Measurements from ENCODE around the gene ATXN1. TPM values are rescaled to one million over a fixed set of nuclear protein-coding genes. Genes with fewer than 3 reads are reported as not detected.

The ATXN1 gene
- total and polyA plus RNA-seq, 2 of the 13 experiments (the other 11 are each of a cell fraction or from before 2014, with no cell fraction given) = 20.7 to 39.5 TPM

DNA sequence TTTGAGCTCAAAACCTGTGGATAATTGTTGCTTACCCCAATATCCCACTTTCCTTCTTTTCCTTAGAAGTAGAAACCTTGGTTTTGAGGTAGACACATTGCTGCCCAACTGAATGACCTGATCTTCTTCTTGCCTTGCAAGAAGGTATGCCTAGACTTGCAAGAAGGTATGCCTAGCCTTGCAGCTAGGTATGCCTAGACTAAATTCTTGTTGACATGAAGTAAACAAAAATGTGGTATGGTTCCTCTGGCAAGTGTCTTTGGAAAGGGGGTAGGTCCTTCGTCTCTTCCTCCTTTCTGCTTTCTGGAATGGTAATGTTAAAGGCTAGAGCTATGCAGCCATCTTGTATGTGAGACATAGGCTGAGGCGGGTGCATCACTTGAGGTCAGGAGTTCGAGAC lies 393.7 kb downstream of the ATXN1 start:
- TF ChIP-seq MAF1 (CRISPR knock-in tag; IDR thresholded peaks at IDR 0.05; ENCODE audit: borderline replicate concordance) (no peak), ZNF761 (CRISPR knock-in tag; conservative IDR thresholded peaks at IDR 0.05) (no peak), LCORL (IDR thresholded peaks at IDR 0.05) (no peak), LCORL (CRISPR knock-in tag; IDR thresholded peaks at IDR 0.05) (no peak), TFDP2 (CRISPR knock-in tag; IDR thresholded peaks at IDR 0.05) (no peak), ZNF282 (IDR thresholded peaks at IDR 0.05; ENCODE audit: partially characterized antibody) (no peak), FOXC1 (CRISPR knock-in tag; IDR thresholded peaks at IDR 0.05; ENCODE audit: borderline replicate concordance) (no peak), DNMT1 (CRISPR knock-in tag; IDR thresholded peaks at IDR 0.05) (no peak), ZFP36 (IDR thresholded peaks at IDR 0.05; ENCODE audit: borderline replicate concordance, low read depth, low read length, partially characterized antibody) (no peak), SMARCC2 (IDR thresholded peaks at IDR 0.05) (no peak), NBN (conservative IDR thresholded peaks at IDR 0.05) (no peak), ZNF660 (CRISPR knock-in tag; IDR thresholded peaks at IDR 0.05; ENCODE audit: borderline replicate concordance, low read depth) (no peak), ZNF235 (CRISPR knock-in tag; IDR thresholded peaks at IDR 0.05; ENCODE audit: borderline replicate concordance) (no peak)
- TF ChIP-seq, protein P1, sequence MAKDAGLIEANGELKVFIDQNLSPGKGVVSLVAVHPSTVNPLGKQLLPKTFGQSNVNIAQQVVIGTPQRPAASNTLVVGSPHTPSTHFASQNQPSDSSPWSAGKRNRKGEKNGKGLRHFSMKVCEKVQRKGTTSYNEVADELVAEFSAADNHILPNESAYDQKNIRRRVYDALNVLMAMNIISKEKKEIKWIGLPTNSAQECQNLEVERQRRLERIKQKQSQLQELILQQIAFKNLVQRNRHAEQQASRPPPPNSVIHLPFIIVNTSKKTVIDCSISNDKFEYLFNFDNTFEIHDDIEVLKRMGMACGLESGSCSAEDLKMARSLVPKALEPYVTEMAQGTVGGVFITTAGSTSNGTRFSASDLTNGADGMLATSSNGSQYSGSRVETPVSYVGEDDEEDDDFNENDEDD (CRISPR knock-in tag; IDR thresholded peaks at IDR 0.05; ENCODE audit: borderline replicate concordance) = no peak
- no peaks in the 10 kb centered on the region for H3K4me1 ChIP-seq (ENCODE audit: insufficient read depth, low read length)
- ATAC-seq = no peak
- POLR2A ChIA-PET = interaction anchor here (0.6 kb wide), 1 partner anchor 61 kb away, joined by 3 read pairs; no protein-coding TSS in a partner anchor
- in situ Hi-C loops (cut with HindIII; ENCODE audit: extremely low pct_ligation_motif_present, low pct_unique_long_range_greater_than_20kb) = no loop called here
- H4K20me1 ChIP-seq (ENCODE audit: insufficient read depth, low read length) = no peaks in the 10 kb centered on the region
- H3K4me3 ChIP-seq (replicated peaks in 1 of 3; ENCODE audit: insufficient read depth in 1 of 3, low read depth in 2 of 3, low read length in 3 of 3) = no peak overlapping the region
- intact Hi-C loops (cut with micrococcal nuclease; ENCODE audit: unreplicated experiment) = no loop called here
- BruUV-seq (replicated peaks) = no TSS peak
- no peak overlapping the region for H2AFZ ChIP-seq (ENCODE audit: low read length)
- DNase-seq (ENCODE audit: low spot score) = no peak
- no peaks in the 10 kb centered on the region for H3K27me3 ChIP-seq (ENCODE audit: control insufficient read depth in 1 of 2, insufficient read depth in 2 of 2, low read length in 2 of 2)
- H3K36me3 ChIP-seq (replicated peaks in 1 of 2; ENCODE audit: control insufficient read depth in 1 of 2, insufficient read depth in 2 of 2, low read length in 2 of 2) = no peaks in the 10 kb centered on the region
- no peaks in the 10 kb centered on the region for H3K9me3 ChIP-seq (ENCODE audit: low read length)
- no peak overlapping the region for H3K27ac ChIP-seq (ENCODE audit: extremely low read length, insufficient read depth, low read length)
- no peaks in the 10 kb centered on the region for H3K79me2 ChIP-seq (ENCODE audit: insufficient read depth, low read length)
- no peak for FAIRE-seq
- no peak overlapping the region for H3K4me2 ChIP-seq (ENCODE audit: low read depth, low read length)
- CTCF ChIA-PET (ENCODE audit: low intra/inter-chr PET ratio, low total read pairs) = no interaction called here
- no peak overlapping the region for H3K9ac ChIP-seq (ENCODE audit: insufficient read depth, low read depth, low read length)
- WGBS (ENCODE audit: low lambda C conversion rate) = 91% methylated on average over 3 of the region's 3 CpGs
